22Rv1 (cell line): Measurements from ENCODE around the gene ARHGEF6.
"Not testable (repeated sequence)": the region's sequence is repeated elsewhere in the genome, so short reads cannot be mapped to it uniquely, and the experiment has no call there.

Experiments used
- CTCF ChIP-seq: fragments of 450-650 bp; IDR thresholded peaks from 2 replicates; pipeline ENCODE4 v1.5.1; 2017; ENCODE audit warnings: mild to moderate bottlenecking
- ZFX ChIP-seq: fragments of 450-650 bp; IDR thresholded peaks from 2 replicates; pipeline ENCODE4 v1.6.1; 2017; ENCODE audit warnings: antibody characterized with exemption, borderline replicate concordance

- TF ChIP-seq CTCF, ZFX: not testable (repeated sequence)
These were observed 39.0 kb upstream of the ARHGEF6 start for GRCh38 chrX:136819756-136820155.
